DMS153 treated with DMSO at 0.1 percent for 48 hours (cell line): ENCODE results near the gene MANF.

Source experiments
- DNase-seq: peaks from one replicate; lab custom pipeline; 2025; ENCODE audit not compliant: unreplicated experiment; lab: John Stamatoyannopoulos, UW

The MANF gene

GRCh38 chr3:51429138-51429537 is 44.0 kb downstream of the MANF start:
- no peak for DNase-seq

GRCh38 chr3:51434110-51434509 is 49.0 kb downstream of the MANF start:
- no peak for DNase-seq

GRCh38 chr3:51434746-51435327 is 49.7 kb downstream of the MANF start:
- DNase-seq = no peak

- no peak for DNase-seq
Measured at GRCh38 chr3:51436998-51437639, 52.0 kb downstream of the MANF start.
